GM10266 (cell line): ENCODE data around the gene ZFAND6.
A peak's percentile ranks its signal among the peaks of the same experiment; 100 is the strongest.

Source experiments
- DNase-seq: peaks from one replicate; pipeline ENCODE4 v3.0.0; 2012; ENCODE audit errors: extremely low spot score
- CTCF ChIP-seq: IDR thresholded peaks from 2 replicates; pipeline ENCODE4 v1.5.1; 2012; ENCODE audit warnings: mild to moderate bottlenecking, low read depth; ENCODE audit not compliant: control insufficient read depth, insufficient read depth; ENCODE audit errors: missing control alignments

The ZFAND6 gene

GRCh38 chr15:80156176-80156720 is 96.8 kb downstream of the ZFAND6 start:
- DNase-seq, result no peak
- no peak for TF ChIP-seq CTCF

- DNase-seq, result no peak
- no peak for TF ChIP-seq CTCF
Measured at GRCh38 chr15:80157215-80157614, 97.7 kb downstream of the ZFAND6 start.

- no peak for DNase-seq
- TF ChIP-seq CTCF, result no peak
Measured at GRCh38 chr15:80159301-80159700, 99.8 kb downstream of the ZFAND6 start.

GRCh38 chr15:80159811-80160569 is 100.5 kb downstream of the ZFAND6 start:
- no peak for TF ChIP-seq CTCF
- DNase-seq, result peak; percentile 42

- DNase-seq, result peak; percentile 35
- no peak for TF ChIP-seq CTCF
Measured at GRCh38 chr15:80160570-80161156, 101.2 kb downstream of the ZFAND6 start.

GRCh38 chr15:80161468-80162016 is 102.1 kb downstream of the ZFAND6 start:
- TF ChIP-seq CTCF, result no peak

More at GRCh38 chr15:80161468-80162016, 102.1 kb downstream of the ZFAND6 start:
- no peak for DNase-seq
